Neural progenitor cell (in vitro differentiated cells): ENCODE results near the gene YTHDC2. TPM values are rescaled to one million over a fixed set of nuclear protein-coding genes. Genes with fewer than 3 reads are reported as not detected.

Source experiments
- DNase-seq: peaks from one replicate; pipeline ENCODE4 v3.0.0-alpha.2; 2016; ENCODE audit warnings: low spot score
- H2AFZ ChIP-seq: fragments of 200-600 bp; sonication (generic); replicated peaks from 2 replicates; pipeline ENCODE4 v1.6.1; 2016; ENCODE audit warnings: antibody characterized with exemption
- H3F3A ChIP-seq: fragments of 200-600 bp; sonication (generic); 2 replicates; pipeline ENCODE4 v1.6.1; 2016; ENCODE audit warnings: antibody characterized with exemption, low read depth
- H3K27ac ChIP-seq: fragments of 200-600 bp; sonication (generic); 2 replicates; pipeline ENCODE4 v1.5.1; 2016; ENCODE audit warnings: mild to moderate bottlenecking
- H3K27me3 ChIP-seq: fragments of 200-600 bp; sonication (generic); 2 replicates; pipeline ENCODE4 v1.6.1; 2016; ENCODE audit warnings: mild to moderate bottlenecking, moderate library complexity
- H3K36me3 ChIP-seq: fragments of 200-600 bp; sonication (generic); 2 replicates; pipeline ENCODE4 v1.5.1; 2016
- H3K4me1 ChIP-seq: fragments of 200-600 bp; sonication (generic); 2 replicates; pipeline ENCODE4 v1.6.1; 2016; ENCODE audit warnings: mixed run types
- H3K4me2 ChIP-seq: fragments of 200-600 bp; sonication (generic); 2 replicates; pipeline ENCODE4 v1.6.1; 2016
- H3K4me3 ChIP-seq: fragments of 200-600 bp; sonication (generic); 2 replicates; pipeline ENCODE4 v1.5.1; 2016
- H3K79me2 ChIP-seq: fragments of 200-600 bp; sonication (generic); 2 replicates; pipeline ENCODE4 v1.6.1; 2016; ENCODE audit warnings: low read depth
- H3K9ac ChIP-seq: fragments of 200-600 bp; sonication (generic); 2 replicates; pipeline ENCODE4 v1.6.1; 2016
- H3K9me3 ChIP-seq: fragments of 200-600 bp; sonication (generic); 2 replicates; pipeline ENCODE4 v1.5.1; 2016; ENCODE audit warnings: low read depth
- H4K20me1 ChIP-seq: fragments of 200-600 bp; sonication (generic); 2 replicates; pipeline ENCODE4 v1.6.1; 2016; ENCODE audit warnings: low read depth
- H3K27ac Mint-ChIP-seq: 3 replicates; pipeline ENCODE4 v1.8.0; 2021; ENCODE audit warnings: mixed read lengths
- H3K27me3 Mint-ChIP-seq: 2 replicates; pipeline ENCODE4 v1.8.0; 2022; ENCODE audit warnings: low read depth, mild to moderate bottlenecking, inconsistent platforms, moderate library complexity, mixed read lengths; ENCODE audit not compliant: insufficient read depth
- H3K36me3 Mint-ChIP-seq: 3 replicates; pipeline ENCODE4 v1.8.0; 2021; ENCODE audit warnings: mixed read lengths
- H3K4me1 Mint-ChIP-seq: 3 replicates; pipeline ENCODE4 v1.8.0; 2021; ENCODE audit warnings: mixed read lengths
- H3K4me3 Mint-ChIP-seq: 3 replicates; pipeline ENCODE4 v1.8.0; 2021; ENCODE audit warnings: mild to moderate bottlenecking, moderate library complexity, mixed read lengths
- H3K9me3 Mint-ChIP-seq: 3 replicates; pipeline ENCODE4 v1.8.0; 2020; ENCODE audit warnings: mixed read lengths
- CTCF ChIP-seq: fragments of 200-600 bp; sonication (generic); IDR thresholded peaks from 2 replicates; pipeline ENCODE4 v1.5.1; 2017; ENCODE audit warnings: antibody characterized with exemption, mild to moderate bottlenecking
- EZH2 ChIP-seq: fragments of 200-600 bp; sonication (generic); IDR thresholded peaks from 2 replicates; pipeline ENCODE4 v1.6.1; 2017; ENCODE audit warnings: antibody characterized with exemption, mild to moderate bottlenecking, moderate library complexity
- EZH2phosphoT487 ChIP-seq: fragments of 200-600 bp; sonication (generic); IDR thresholded peaks from 2 replicates; pipeline ENCODE4 v1.6.1; 2017; ENCODE audit warnings: antibody characterized with exemption
- total RNA-seq: library from RNA; depleted of rRNA; stranded (reverse); fragments of >200 nt; gene quantifications from 2 replicates; pipeline ENCODE4 v1.2.3, GENCODE V29; 2015; ENCODE audit warnings: low replicate concordance

YTHDC2 gene
- total RNA-seq, 1 donor from 2014 or later = 18.5 TPM

- no peaks in the 10 kb centered on the region for H3K4me1 Mint-ChIP-seq
- no peaks in the 10 kb centered on the region for H3K27me3 ChIP-seq
Measured at GRCh38 chr5:113608113-113608596, 94.7 kb downstream of the YTHDC2 start.

GRCh38 chr5:113612060-113612496 lies 98.6 kb downstream of the YTHDC2 start:
- no peak for TF ChIP-seq EZH2phosphoT487
- TF ChIP-seq CTCF = peak; percentile 85
- TF ChIP-seq EZH2 = no peak
- Mint-ChIP-seq H3K27me3 (peaks cover 5% of the 10 kb centered on the region), H3K4me3 (no peak overlapping the region), H3K9me3 (peaks cover 18% of the 10 kb centered on the region), H3K4me1 (no peaks in the 10 kb centered on the region), H3K36me3 (no peaks in the 10 kb centered on the region), H3K27ac (no peak overlapping the region)
- no peaks in the 10 kb centered on the region for H3K79me2 ChIP-seq
- no peak overlapping the region for H3K4me2 ChIP-seq
- DNase-seq = no peak
- no peak overlapping the region for H3K27ac ChIP-seq
- H3K4me3 ChIP-seq = no peak overlapping the region
- H3K4me1 ChIP-seq = no peaks in the 10 kb centered on the region
- no peaks in the 10 kb centered on the region for H3K36me3 ChIP-seq
- H3K9ac ChIP-seq = no peak overlapping the region
- no peaks in the 10 kb centered on the region for H4K20me1 ChIP-seq
- no peak overlapping the region for H2AFZ ChIP-seq
- no peaks in the 10 kb centered on the region for H3K9me3 ChIP-seq
- H3K27me3 ChIP-seq = no peaks in the 10 kb centered on the region
- no peaks in the 10 kb centered on the region for H3F3A ChIP-seq

More at GRCh38 chr5:113608113-113608596, 94.7 kb downstream of the YTHDC2 start:
- no peak overlapping the region for H3K4me2 ChIP-seq
- no peak overlapping the region for H2AFZ ChIP-seq
- Mint-ChIP-seq H3K9me3 (peaks cover 25% of the 10 kb centered on the region), H3K4me3 (no peak overlapping the region), H3K27me3 (peaks cover 2% of the 10 kb centered on the region), H3K36me3 (no peaks in the 10 kb centered on the region), H3K27ac (no peak overlapping the region)
- H3K4me1 ChIP-seq = no peaks in the 10 kb centered on the region
- H3F3A ChIP-seq = no peaks in the 10 kb centered on the region
- no peaks in the 10 kb centered on the region for H3K36me3 ChIP-seq
- no peak overlapping the region for H3K4me3 ChIP-seq
- no peak for DNase-seq
- no peaks in the 10 kb centered on the region for H3K9me3 ChIP-seq
- H3K79me2 ChIP-seq = no peaks in the 10 kb centered on the region
- H3K9ac ChIP-seq = no peak overlapping the region
- no peak for TF ChIP-seq CTCF
- no peak for TF ChIP-seq EZH2
- no peak for TF ChIP-seq EZH2phosphoT487
- H3K27ac ChIP-seq = no peak overlapping the region
- H4K20me1 ChIP-seq = no peaks in the 10 kb centered on the region

DNA sequence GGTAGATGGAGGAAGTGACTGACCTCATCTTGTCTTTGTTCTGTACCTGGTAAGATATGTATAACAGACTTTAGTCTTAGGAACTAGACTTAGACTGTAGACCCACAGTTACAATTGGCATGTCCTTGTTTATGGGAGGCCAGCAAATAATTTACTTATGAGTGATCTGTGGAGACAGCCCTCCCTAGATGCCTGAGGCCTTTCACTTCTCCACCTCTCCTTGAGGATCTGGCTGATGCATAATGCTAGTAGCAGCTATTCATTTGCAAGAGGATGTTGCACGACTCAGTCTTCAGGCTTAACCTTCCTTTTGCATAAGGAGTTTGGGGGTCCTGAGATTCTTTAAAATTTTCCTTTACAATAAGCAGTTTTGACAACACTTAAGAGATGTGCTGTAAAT lies 100.7 kb downstream of the YTHDC2 start:
- Histone ChIP-seq H2AFZ (no peak overlapping the region), H3K27me3 (no peaks in the 10 kb centered on the region), H3K9ac (no peak overlapping the region), H3K4me2 (no peak overlapping the region), H3F3A (no peaks in the 10 kb centered on the region), H3K27ac (no peak overlapping the region), H3K36me3 (no peaks in the 10 kb centered on the region), H4K20me1 (no peaks in the 10 kb centered on the region), H3K4me1 (no peaks in the 10 kb centered on the region), H3K4me3 (no peak overlapping the region), H3K9me3 (no peaks in the 10 kb centered on the region), H3K79me2 (no peaks in the 10 kb centered on the region)
- peaks cover 5% of the 10 kb centered on the region for H3K27me3 Mint-ChIP-seq
- no peaks in the 10 kb centered on the region for H3K36me3 Mint-ChIP-seq
- peaks cover 9% of the 10 kb centered on the region for H3K9me3 Mint-ChIP-seq
- no peak overlapping the region for H3K4me3 Mint-ChIP-seq
- TF ChIP-seq CTCF (no peak), EZH2phosphoT487 (no peak), EZH2 (no peak)
- DNase-seq = no peak
- H3K27ac Mint-ChIP-seq = no peak overlapping the region
- H3K4me1 Mint-ChIP-seq = no peaks in the 10 kb centered on the region
